Right lobe of liver (tissue), 6 donors: Measurements from ENCODE around the gene RNF152. TPM values are rescaled to one million over a fixed set of nuclear protein-coding genes. Genes with fewer than 3 reads are reported as not detected.

ENCODE experiments used
- ATAC-seq, 4 donors: fragments of 200-7000 bp; cut with Tn5 transposase; one replicate each; pipeline ENCODE4 v1.9.1; 2020; ENCODE audit warnings: mild to moderate bottlenecking in 4 of 4, moderate library complexity in 4 of 4
- DNase-seq, 3 donors: peaks; one replicate each; pipeline ENCODE4 v3.0.0-alpha.2; 2020
- H3K27ac ChIP-seq, 3 donors: fragments of 200-600 bp; one replicate each; pipeline ENCODE4 v1.8.0; 2022
- H3K27me3 ChIP-seq, 2 donors: fragments of 200-600 bp; one replicate each; pipeline ENCODE4 v1.8.0; 2022
- H3K36me3 ChIP-seq, 4 donors: fragments of 200-600 bp; sonication (generic) in 1 of 4; one replicate each; pipeline versions ENCODE4 v1.5.1 to v1.8.0; 2017 to 2022; ENCODE audit warnings: control low read depth in 1 of 4
- H3K4me1 ChIP-seq, 4 donors: fragments of 200-600 bp; sonication (generic) in 1 of 4; one replicate each; pipeline versions ENCODE4 v1.5.1 to v1.8.0; 2017 to 2022; ENCODE audit warnings: control low read depth in 1 of 4
- H3K4me3 ChIP-seq, 3 donors: fragments of 200-600 bp; one replicate each; pipeline ENCODE4 v1.8.0; 2022
- H3K9me3 ChIP-seq, 4 donors: fragments of 200-600 bp; sonication (generic) in 1 of 4; one replicate each; pipeline versions ENCODE4 v1.5.1 to v1.8.0; 2017 to 2022; ENCODE audit warnings: control low read depth in 1 of 4
- POLR2A ChIP-seq: fragments of 450-650 bp; IDR thresholded peaks from one replicate; pipeline ENCODE4 v1.6.1; 2017; ENCODE audit warnings: antibody characterized with exemption, mild to moderate bottlenecking
- WGBS: methylation state at CpG from one replicate; pipeline ENCODE4 v1.1.6; 2018; ENCODE audit warnings: low coverage, low lambda C conversion rate; ENCODE audit not compliant: insufficient coverage; ENCODE audit errors: missing lambda C conversion rate; 5-methylcytosine and 5-hydroxymethylcytosine counted together
- intact Hi-C, 2 donors: fragments of 100-400 bp; cut with DNase I; formaldehyde crosslinking; loops; one replicate each; pipeline versions ENCODE4 v1.11.2 to v1.14.1; 2022
- total RNA-seq, 6 experiments: library from RNA; depleted of rRNA in 2 of 6; stranded (reverse); fragments of >200 nt in 2 of 6; fragmentation: NEBNext Ultra II Directional in 3 of 6; extraction: Animal tissue kit (Norgen Biotek cat#: 25700) in 3 of 6; gene quantifications; one replicate each; pipeline versions ENCODE4 v1.1.0 to v1.2.4, GENCODE V29; 2016 to 2023
- TF ChIP-seq, protein P1 (sequence below), 4 donors: fragments of 200-600 bp in 3 of 4; fragments of 450-650 bp in 1 of 4; IDR thresholded peaks; one replicate each; pipeline versions ENCODE4 v1.5.1 to v1.8.0; 2016 to 2022; ENCODE audit warnings: antibody characterized with exemption in 4 of 4, mild to moderate bottlenecking in 2 of 4
- donor health status: DM: no; HTN: yes; CAD: no.
- donor health status: DM: no; HTN: no; CAD: no.
- donor health status: DM: no; HTN: no; CAD: no.
- donor health status: DM: no; HTN: yes; CAD: no.
- donor health status: DM: no; HTN: yes; CAD: no.

RNF152 gene
- total RNA-seq, 6 experiments from 2014 or later = 19.5 to 101 (median 54.1) TPM

DNA sequence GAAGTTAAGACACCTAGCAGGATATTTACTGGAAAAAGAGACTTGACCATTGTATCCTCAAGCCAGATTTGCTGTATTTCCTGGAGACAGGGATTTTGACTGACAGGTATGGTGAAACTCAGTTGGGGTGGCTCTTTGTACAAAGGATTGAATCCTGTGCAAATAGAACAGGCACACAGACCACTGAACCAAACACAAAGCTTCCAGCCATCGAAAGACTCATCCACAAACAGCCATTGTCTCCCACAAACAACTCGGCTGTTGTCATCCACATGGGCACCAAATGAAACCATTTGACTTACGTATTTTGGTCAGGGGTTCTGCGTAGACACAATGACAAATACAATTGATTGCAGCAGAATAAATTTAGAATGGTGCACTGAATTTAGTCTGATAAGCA is 15.9 kb downstream of the RNF152 start:
- Histone ChIP-seq H3K27me3 (no peaks in the 10 kb centered on the region), H3K36me3 (peaks cover 0 to 14% (median 0%) of the 10 kb centered on the region in 4 donors), H3K4me1 (peaks cover 0 to 6% (median 1%) of the 10 kb centered on the region in 4 donors), H3K27ac (no peak overlapping the region), H3K4me3 (no peak overlapping the region), H3K9me3 (no peaks in the 10 kb centered on the region)
- 93% methylated on average over 2 of the region's 4 CpGs for WGBS
- no peak for TF ChIP-seq POLR2A
- TF ChIP-seq, protein P1, sequence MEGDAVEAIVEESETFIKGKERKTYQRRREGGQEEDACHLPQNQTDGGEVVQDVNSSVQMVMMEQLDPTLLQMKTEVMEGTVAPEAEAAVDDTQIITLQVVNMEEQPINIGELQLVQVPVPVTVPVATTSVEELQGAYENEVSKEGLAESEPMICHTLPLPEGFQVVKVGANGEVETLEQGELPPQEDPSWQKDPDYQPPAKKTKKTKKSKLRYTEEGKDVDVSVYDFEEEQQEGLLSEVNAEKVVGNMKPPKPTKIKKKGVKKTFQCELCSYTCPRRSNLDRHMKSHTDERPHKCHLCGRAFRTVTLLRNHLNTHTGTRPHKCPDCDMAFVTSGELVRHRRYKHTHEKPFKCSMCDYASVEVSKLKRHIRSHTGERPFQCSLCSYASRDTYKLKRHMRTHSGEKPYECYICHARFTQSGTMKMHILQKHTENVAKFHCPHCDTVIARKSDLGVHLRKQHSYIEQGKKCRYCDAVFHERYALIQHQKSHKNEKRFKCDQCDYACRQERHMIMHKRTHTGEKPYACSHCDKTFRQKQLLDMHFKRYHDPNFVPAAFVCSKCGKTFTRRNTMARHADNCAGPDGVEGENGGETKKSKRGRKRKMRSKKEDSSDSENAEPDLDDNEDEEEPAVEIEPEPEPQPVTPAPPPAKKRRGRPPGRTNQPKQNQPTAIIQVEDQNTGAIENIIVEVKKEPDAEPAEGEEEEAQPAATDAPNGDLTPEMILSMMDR (IDR thresholded peaks at IDR 0.05) = no peak
- intact Hi-C loops = no loop called here
- ATAC-seq (no peak), DNase-seq (no peak)

DNA sequence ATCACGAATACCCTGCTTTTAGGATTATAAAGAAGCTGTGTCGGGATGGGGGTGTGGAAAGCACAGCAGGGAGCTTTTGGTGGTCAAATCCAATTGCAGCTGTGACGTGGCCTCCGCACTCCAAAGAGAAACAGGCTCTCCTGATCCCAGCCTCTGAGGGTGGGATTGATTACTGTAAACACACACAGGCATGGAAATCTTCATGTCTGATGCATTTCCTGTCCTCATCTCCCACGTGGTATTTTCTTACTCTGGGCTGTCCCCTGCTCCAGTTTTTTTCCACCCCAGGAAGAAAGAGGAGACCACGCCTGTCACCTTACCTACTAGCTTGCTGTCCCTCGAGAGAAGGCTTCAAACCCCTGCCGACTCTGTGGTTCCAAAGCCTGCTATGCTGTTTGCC is 22.7 kb downstream of the RNF152 start:
- no peak overlapping the region for H3K4me3 ChIP-seq
- intact Hi-C loops = no loop called here
- ATAC-seq (peak; percentile 15 to 50 (median 24)), DNase-seq (no peak)
- H3K27me3 ChIP-seq = no peaks in the 10 kb centered on the region
- peaks cover 0 to 2% (median 0%) of the 10 kb centered on the region in 4 donors for H3K36me3 ChIP-seq
- 77% methylated on average over 6 of the region's 8 CpGs for WGBS
- peak overlapping the region in 2 of 3 donors; percentile 20 to 27 for H3K27ac ChIP-seq
- TF ChIP-seq, protein P1 (IDR thresholded peaks at IDR 0.05) = no peak
- no peak for TF ChIP-seq POLR2A
- H3K9me3 ChIP-seq = no peaks in the 10 kb centered on the region
- H3K4me1 ChIP-seq = peaks cover 0 to 18% (median 7%) of the 10 kb centered on the region in 4 donors

DNA sequence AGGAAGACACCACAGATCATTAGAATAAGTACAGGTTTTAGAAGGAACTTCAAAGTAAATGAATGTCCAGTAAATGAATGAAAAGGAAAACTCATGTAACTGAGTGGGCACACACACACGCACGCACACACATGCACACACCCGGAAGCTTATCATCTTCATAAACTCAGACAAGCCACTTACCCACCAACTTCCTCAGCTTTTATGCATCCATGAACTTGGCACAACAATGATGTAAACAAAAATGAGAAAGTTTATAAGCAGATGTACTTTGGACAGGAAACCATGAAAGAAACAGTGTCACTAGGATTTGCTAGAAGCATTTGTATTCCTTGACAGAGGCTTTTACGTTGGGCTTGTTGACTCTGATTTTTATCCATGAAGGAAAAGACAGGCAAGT is 23.2 kb downstream of the RNF152 start:
- WGBS = 70% methylated on average over 4 of the region's 4 CpGs

DNA sequence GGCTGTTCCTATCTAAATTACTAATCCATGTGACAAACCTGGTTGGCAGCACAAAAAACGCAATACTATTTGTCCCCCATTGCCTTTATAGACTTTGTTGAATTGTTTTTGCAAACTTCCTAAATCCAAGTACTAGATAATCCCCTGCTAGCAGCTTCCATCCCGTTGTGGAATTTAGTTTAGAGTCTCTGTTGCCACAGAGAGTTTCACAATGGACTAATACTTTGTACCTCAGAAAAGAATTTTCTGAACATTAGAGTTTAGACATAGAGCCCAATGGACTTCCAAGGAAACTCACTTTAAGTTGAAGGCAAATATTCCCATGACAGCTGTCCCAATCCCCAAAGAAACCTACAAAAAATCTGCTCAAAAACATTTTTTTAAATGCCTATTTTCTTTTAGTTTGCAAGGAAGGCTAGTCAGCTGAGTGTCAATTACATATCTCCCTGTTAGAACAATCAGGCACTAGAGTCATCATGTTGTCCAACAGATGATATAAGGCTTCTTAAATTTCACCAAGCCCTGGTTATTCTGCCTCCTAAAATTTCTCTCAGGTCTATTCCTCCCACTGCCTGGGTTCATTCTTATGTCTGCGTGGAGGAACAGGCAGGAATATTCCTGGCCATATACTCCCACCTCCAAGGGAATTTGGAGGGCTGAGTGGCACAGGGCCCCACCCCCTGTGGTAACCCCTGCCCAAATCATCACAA is 27.2 kb downstream of the RNF152 start:
- Histone ChIP-seq H3K9me3 (no peaks in the 10 kb centered on the region), H3K36me3 (peaks cover 0 to 2% (median 0%) of the 10 kb centered on the region in 4 donors), H3K4me3 (no peak overlapping the region), H3K27ac (no peak overlapping the region), H3K27me3 (no peaks in the 10 kb centered on the region), H3K4me1 (peaks cover 0 to 13% (median 4%) of the 10 kb centered on the region in 4 donors)
- intact Hi-C loops = no loop called here
- ATAC-seq = peak; percentile 22 to 62 (median 54)
- no peak for DNase-seq
- WGBS = 40% methylated on average over 3 of the region's 3 CpGs
- no peak for TF ChIP-seq POLR2A
- TF ChIP-seq, protein P1 (IDR thresholded peaks at IDR 0.05) = no peak

More for the DNA sequence above, 23.2 kb downstream of the RNF152 start:
- H3K27me3 ChIP-seq = no peaks in the 10 kb centered on the region
- H3K4me1 ChIP-seq = peaks cover 0 to 18% (median 7%) of the 10 kb centered on the region in 4 donors
- peaks cover 0 to 2% (median 0%) of the 10 kb centered on the region in 4 donors for H3K36me3 ChIP-seq
- DNase-seq (no peak), ATAC-seq (no peak)
- intact Hi-C loops = no loop called here
- H3K9me3 ChIP-seq = no peaks in the 10 kb centered on the region
- TF ChIP-seq, protein P1 (IDR thresholded peaks at IDR 0.05) = no peak
- no peak for TF ChIP-seq POLR2A
- no peak overlapping the region for H3K4me3 ChIP-seq
- H3K27ac ChIP-seq = peak overlapping the region in 1 of 3 donors; percentile 27
